T-helper 22 cell (primary cell): ENCODE results near the gene CAMKMT.
"Not testable (repeated sequence)": the region's sequence is repeated elsewhere in the genome, so short reads cannot be mapped to it uniquely, and the experiment has no call there.

Source experiments
- DNase-seq: peaks from one replicate; pipeline ENCODE4 v3.0.0-alpha.2; 2020; ENCODE audit warnings: low read depth

CAMKMT gene

DNA sequence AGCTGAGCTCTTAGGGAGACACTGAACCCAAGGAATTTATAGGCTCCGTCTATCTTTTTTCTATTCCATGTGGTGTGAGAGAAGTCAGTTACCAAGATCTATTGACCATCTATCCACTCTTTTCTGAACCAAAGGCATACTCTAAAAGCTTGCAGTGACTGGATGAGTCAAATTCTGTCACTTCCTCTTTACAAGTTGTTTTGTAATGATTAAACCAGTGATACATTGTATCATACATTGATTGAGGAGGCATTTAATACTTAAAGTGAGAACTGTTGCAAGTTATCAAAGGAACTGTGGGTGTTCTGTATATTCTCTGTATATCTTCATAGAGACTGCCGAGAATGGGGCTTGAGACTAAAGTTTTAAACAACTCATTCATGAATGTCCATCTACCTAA is 188.8 kb downstream of the CAMKMT start:
- DNase-seq, result no peak

DNA sequence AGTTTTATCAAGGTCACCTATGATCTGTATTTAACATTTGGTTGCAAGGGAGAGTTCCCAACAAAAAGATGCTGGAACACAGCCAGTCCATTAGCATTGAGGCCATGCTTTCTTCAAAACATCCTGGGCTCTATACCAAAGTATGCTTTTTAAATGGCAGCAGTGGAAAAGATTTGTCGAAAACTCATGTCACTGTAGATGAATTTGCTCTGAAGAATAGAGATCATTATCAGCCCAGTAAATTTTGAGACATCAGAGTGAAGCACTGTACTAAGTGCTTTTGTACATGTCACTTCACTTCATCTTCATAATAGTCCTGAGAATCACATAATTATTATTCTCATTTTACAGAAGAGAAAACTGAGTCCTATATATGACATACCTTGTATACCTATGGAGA is 189.8 kb downstream of the CAMKMT start:
- no peak for DNase-seq

GRCh38 chr2:44553456-44553855 is 191.7 kb downstream of the CAMKMT start:
- DNase-seq, result no peak

GRCh38 chr2:44555700-44556099 is 194.0 kb downstream of the CAMKMT start:
- no peak for DNase-seq

GRCh38 chr2:44559108-44559507 is 197.4 kb downstream of the CAMKMT start:
- DNase-seq, result no peak

DNA sequence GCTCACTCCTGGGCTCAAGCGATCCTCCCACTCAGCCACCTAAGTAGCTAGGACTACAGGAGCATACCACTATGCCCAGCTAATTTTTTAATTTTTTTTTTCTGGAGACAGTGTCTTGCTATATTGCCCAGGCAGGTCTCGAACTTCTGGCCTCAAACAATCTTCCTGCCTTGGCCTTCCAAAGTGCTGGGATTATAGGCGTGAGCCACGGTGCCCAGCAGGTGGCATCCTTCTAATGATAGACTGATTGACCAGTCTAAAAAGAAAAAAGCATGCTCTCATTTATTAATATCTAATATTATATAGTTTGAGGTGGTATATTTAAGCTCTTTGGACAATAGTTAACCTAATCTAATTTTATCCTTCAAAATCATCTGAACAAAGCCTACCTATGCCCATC is 198.6 kb downstream of the CAMKMT start:
- DNase-seq, result no peak

DNA sequence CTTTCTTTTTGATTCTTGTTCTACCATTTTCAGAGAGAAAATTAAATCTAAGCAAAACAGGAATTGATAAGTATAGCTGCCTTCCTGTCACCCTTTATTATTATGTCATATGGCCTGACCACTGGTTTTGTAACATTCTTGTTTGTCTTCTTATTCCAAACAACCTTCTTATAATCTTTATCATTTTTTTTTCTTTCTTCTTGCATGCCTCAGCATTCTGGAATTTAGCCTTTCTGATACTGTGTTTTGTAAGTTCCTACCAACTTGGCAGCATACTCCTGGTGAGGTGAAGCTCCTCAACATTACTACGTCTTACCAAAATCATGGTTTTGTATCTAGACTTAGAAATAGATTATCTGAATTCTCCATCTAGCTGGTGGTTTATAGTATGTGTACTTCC is 199.2 kb downstream of the CAMKMT start:
- DNase-seq, result no peak

GRCh38 chr2:44562737-44563136 is 201.0 kb downstream of the CAMKMT start:
- no peak for DNase-seq

GRCh38 chr2:44564752-44565151 is 203.0 kb downstream of the CAMKMT start:
- DNase-seq, result no peak

- DNase-seq, result no peak
These were observed 204.3 kb downstream of the CAMKMT start for GRCh38 chr2:44566059-44566458.

- no peak for DNase-seq
These were observed 207.7 kb downstream of the CAMKMT start for GRCh38 chr2:44569491-44569890.

DNA sequence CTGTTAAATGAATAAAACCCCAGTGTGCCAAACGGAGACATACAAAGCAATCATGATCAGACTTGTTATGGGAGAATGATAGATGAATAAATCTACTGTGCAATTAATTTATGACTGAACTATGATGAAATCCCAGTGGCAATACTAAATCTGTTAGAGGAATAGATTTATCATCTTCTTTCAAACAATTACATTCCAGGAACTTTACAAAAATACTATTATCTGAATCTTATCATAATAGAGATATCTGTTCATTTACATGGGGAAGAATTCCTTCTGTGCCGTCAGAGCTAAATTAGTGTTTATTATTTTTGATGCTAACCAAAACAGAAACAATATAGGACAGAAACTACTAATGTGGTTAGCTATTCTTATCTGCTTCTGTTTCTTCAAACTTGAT is 208.5 kb downstream of the CAMKMT start:
- DNase-seq, result no peak

GRCh38 chr2:44570777-44571176 is 209.0 kb downstream of the CAMKMT start:
- no peak for DNase-seq

GRCh38 chr2:44572196-44572900 is 210.6 kb downstream of the CAMKMT start:
- no peak for DNase-seq

- DNase-seq, result no peak
These were observed 212.2 kb downstream of the CAMKMT start for GRCh38 chr2:44573996-44574395.

- DNase-seq, result no peak
These were observed 216.8 kb downstream of the CAMKMT start for GRCh38 chr2:44578471-44579093.

GRCh38 chr2:44579115-44579836 is 217.5 kb downstream of the CAMKMT start:
- DNase-seq, result no peak

DNA sequence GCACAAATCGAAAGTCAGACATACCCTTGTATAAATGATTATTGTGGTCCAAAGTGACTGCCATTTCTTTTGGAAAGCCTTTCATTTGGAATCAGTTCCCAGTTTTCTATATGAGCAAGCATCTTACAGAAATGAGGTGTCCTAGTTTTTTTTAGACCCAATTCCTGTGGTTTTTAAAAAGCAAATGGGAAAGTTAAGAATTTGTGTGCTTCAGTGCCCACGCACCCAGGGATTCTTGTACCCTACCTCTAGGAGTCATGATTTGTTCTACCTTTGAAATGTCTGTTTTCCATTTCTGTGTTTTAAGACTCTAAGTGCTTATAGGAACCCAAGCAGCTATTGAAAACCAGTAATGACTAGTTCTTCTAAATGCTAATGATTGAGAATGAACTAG is 218.1 kb downstream of the CAMKMT start:
- no peak for DNase-seq

GRCh38 chr2:44580875-44581515 is 219.2 kb downstream of the CAMKMT start:
- no peak for DNase-seq

GRCh38 chr2:44582363-44583008 is 220.7 kb downstream of the CAMKMT start:
- no peak for DNase-seq

DNA sequence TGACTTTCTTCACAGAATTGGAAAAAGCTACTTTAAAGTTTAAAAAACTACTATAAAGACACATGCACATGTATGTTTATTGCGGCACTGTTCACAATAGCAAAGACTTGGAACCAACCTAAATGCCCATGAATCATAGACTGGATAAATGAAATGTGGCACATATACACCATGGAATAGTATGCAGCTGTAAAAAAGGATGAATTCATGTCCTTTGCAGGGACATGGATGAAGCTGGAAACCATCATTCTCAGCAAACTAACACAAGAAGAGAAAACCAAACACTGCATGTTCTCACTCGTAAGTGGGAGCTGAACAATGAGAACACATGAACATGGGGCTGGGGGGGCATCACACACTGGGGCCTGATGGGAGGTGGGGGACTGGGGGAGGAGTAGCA is 233.9 kb downstream of the CAMKMT start:
- DNase-seq, result not testable (repeated sequence)
